OCI-LY7 (cell line): ENCODE data around the gene GPR153.

Source experiments
- EZH2phosphoT487 ChIP-seq: fragments of 200-600 bp; sonication (generic); IDR thresholded peaks from 2 replicates; pipeline ENCODE4 v1.6.1; 2018; ENCODE audit warnings: low read depth, borderline replicate concordance, mild to moderate bottlenecking, mixed run types, antibody characterized with exemption, low read length, moderate library complexity, mixed read lengths
- TF ChIP-seq, protein P1 (sequence below): fragments of 200-600 bp; sonication (generic); conservative IDR thresholded peaks from 2 replicates; pipeline ENCODE4 v1.5.1; 2014; ENCODE audit warnings: mild to moderate bottlenecking, antibody characterized with exemption, low read length, moderate library complexity, mixed read lengths

DNA sequence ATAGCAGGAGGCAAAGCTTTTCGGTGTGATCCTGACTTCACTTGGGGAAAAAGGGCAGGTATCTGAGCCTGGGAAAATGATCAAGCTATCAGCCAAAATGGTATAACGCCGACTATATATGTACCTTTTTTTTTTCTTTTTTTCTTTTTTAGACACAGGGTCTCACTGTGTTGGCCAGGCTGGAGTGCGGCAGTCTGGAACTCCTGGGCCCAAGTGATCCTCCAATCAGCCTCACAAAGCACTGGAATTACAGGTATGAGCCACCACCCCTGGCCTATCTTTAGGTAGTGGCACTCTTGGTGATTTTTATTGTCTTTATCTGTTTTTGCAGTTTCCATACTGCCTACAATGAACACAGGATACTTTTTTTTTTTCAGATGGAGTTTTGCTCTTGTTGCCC lies 23.8 kb downstream of the GPR153 start:
- TF ChIP-seq, protein P1, sequence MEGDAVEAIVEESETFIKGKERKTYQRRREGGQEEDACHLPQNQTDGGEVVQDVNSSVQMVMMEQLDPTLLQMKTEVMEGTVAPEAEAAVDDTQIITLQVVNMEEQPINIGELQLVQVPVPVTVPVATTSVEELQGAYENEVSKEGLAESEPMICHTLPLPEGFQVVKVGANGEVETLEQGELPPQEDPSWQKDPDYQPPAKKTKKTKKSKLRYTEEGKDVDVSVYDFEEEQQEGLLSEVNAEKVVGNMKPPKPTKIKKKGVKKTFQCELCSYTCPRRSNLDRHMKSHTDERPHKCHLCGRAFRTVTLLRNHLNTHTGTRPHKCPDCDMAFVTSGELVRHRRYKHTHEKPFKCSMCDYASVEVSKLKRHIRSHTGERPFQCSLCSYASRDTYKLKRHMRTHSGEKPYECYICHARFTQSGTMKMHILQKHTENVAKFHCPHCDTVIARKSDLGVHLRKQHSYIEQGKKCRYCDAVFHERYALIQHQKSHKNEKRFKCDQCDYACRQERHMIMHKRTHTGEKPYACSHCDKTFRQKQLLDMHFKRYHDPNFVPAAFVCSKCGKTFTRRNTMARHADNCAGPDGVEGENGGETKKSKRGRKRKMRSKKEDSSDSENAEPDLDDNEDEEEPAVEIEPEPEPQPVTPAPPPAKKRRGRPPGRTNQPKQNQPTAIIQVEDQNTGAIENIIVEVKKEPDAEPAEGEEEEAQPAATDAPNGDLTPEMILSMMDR: no peak
- TF ChIP-seq EZH2phosphoT487: no peak
